Neutrophil (primary cell): Measurements from ENCODE around the gene ATP4B.

Experiments used
- H3K27ac ChIP-seq: fragments of 200-600 bp; sonication (generic); 2 replicates; pipeline ENCODE4 v1.5.1; 2016; ENCODE audit warnings: mild to moderate bottlenecking, moderate library complexity
- H3K27me3 ChIP-seq: fragments of 200-600 bp; sonication (generic); 2 replicates; pipeline ENCODE4 v1.6.0; 2016; ENCODE audit warnings: mild to moderate bottlenecking
- H3K36me3 ChIP-seq: fragments of 200-600 bp; sonication (generic); 2 replicates; pipeline ENCODE4 v1.5.1; 2017
- H3K4me1 ChIP-seq, 2 experiments: fragments of 200-600 bp in 1 of 2; sonication (generic) in 1 of 2; 1 replicate in 1 of 2; 2 replicates in 1 of 2; pipeline versions ENCODE4 v1.5.1 to v1.6.1; 2013 to 2016; ENCODE audit warnings: low read depth in 1 of 2, low read length in 1 of 2, mild to moderate bottlenecking in 1 of 2, moderate library complexity in 1 of 2; ENCODE audit not compliant: control insufficient read depth in 1 of 2, insufficient read depth in 1 of 2
- H3K4me3 ChIP-seq, 2 experiments: fragments of 200-600 bp in 1 of 2; sonication (generic) in 1 of 2; 1 replicate in 1 of 2; 2 replicates in 1 of 2; pipeline ENCODE4 v1.5.1; 2013 to 2016; ENCODE audit warnings: low read depth in 1 of 2, low read length in 1 of 2, mild to moderate bottlenecking in 1 of 2, moderate library complexity in 1 of 2
- H3K9me3 ChIP-seq: fragments of 200-600 bp; sonication (generic); 2 replicates; pipeline ENCODE4 v1.5.1; 2016
- CTCF ChIP-seq: fragments of 200-600 bp; sonication (generic); IDR thresholded peaks from 2 replicates; pipeline ENCODE4 v1.5.1; 2016; ENCODE audit warnings: antibody characterized with exemption

Gene ATP4B

GRCh38 chr13:113620036-113620796, 37.8 kb downstream of the ATP4B start:
- H3K4me1 ChIP-seq = peaks cover 29% of the 10 kb centered on the region in 2 experiments
- peak overlapping the region; percentile 21 for H3K27ac ChIP-seq
- H3K9me3 ChIP-seq = no peaks in the 10 kb centered on the region
- H3K4me3 ChIP-seq = no peak overlapping the region
- no peaks in the 10 kb centered on the region for H3K27me3 ChIP-seq
- no peak for TF ChIP-seq CTCF
- H3K36me3 ChIP-seq = peaks cover 22% of the 10 kb centered on the region

GRCh38 chr13:113618455-113618854, 39.5 kb downstream of the ATP4B start:
- Histone ChIP-seq H3K4me1 (peaks cover 42 to 46% of the 10 kb centered on the region in 2 experiments), H3K4me3 (no peak overlapping the region)
- no peak for TF ChIP-seq CTCF

GRCh38 chr13:113617961-113618360, 40.0 kb downstream of the ATP4B start:
- no peak overlapping the region for H3K4me3 ChIP-seq
- no peak for TF ChIP-seq CTCF
- H3K9me3 ChIP-seq = no peaks in the 10 kb centered on the region
- no peaks in the 10 kb centered on the region for H3K27me3 ChIP-seq
- peak overlapping the region; percentile 91 for H3K27ac ChIP-seq
- peaks cover 42 to 46% of the 10 kb centered on the region in 2 experiments for H3K4me1 ChIP-seq
- peaks cover 7% of the 10 kb centered on the region for H3K36me3 ChIP-seq

More at GRCh38 chr13:113618455-113618854, 39.5 kb downstream of the ATP4B start:
- H3K36me3 ChIP-seq = peaks cover 12% of the 10 kb centered on the region
- no peaks in the 10 kb centered on the region for H3K9me3 ChIP-seq
- H3K27ac ChIP-seq = peak overlapping the region; percentile 91
- H3K27me3 ChIP-seq = no peaks in the 10 kb centered on the region

- TF ChIP-seq CTCF = no peak
- H3K36me3 ChIP-seq = no peaks in the 10 kb centered on the region
- H3K27me3 ChIP-seq = no peaks in the 10 kb centered on the region
- peak overlapping the region; percentile 91 for H3K27ac ChIP-seq
- H3K4me3 ChIP-seq = peak overlapping the region; percentile 53 to 61
- H3K9me3 ChIP-seq = no peaks in the 10 kb centered on the region
- peaks cover 42 to 46% of the 10 kb centered on the region in 2 experiments for H3K4me1 ChIP-seq
Measured at GRCh38 chr13:113616991-113617749, 40.8 kb downstream of the ATP4B start.

GRCh38 chr13:113616281-113616906, 41.6 kb downstream of the ATP4B start:
- peak overlapping the region; percentile 91 for H3K27ac ChIP-seq
- peaks cover 49 to 50% of the 10 kb centered on the region in 2 experiments for H3K4me1 ChIP-seq
- TF ChIP-seq CTCF = no peak
- H3K4me3 ChIP-seq = peak overlapping the region; percentile 53 to 61
- no peaks in the 10 kb centered on the region for H3K36me3 ChIP-seq
- H3K9me3 ChIP-seq = no peaks in the 10 kb centered on the region
- H3K27me3 ChIP-seq = no peaks in the 10 kb centered on the region
